D721Med (cell line): ENCODE results near the gene CDK14.

Experiments used
- DNase-seq: peaks from one replicate; pipeline ENCODE4 v3.0.0; 2011; ENCODE audit warnings: low spot score; ENCODE audit not compliant: insufficient read length
- FAIRE-seq: peaks from 2 replicates; lab custom pipeline; 2011; peaks lifted over from hg19 to GRCh38; lab: Jason Lieb, UNC
- TF ChIP-seq, protein P1 (sequence below): IDR thresholded peaks from 2 replicates; pipeline ENCODE4 v1.5.1; 2012; ENCODE audit warnings: mild to moderate bottlenecking, control low read depth; ENCODE audit not compliant: insufficient read depth; ENCODE audit errors: missing control alignments

The CDK14 gene

DNA sequence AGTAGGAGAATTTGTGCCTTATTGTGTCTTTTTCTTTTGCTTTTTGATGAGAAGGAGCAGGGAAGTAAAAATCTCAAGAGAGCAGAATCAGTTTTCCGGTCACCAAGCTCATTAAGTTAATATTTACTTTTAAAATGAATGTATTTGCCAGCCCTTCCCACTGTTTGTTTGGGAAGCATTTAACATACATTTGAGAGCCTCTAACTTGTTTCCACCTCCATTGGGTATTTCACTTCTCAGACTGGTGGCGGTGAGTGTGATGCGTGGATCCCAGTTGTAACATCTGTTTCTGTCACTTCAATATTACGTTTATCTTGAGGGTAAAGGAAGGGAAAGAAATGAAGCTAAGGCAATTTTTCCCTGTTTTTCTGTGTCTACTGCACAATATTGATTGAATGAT lies 22.8 kb downstream of the CDK14 start:
- FAIRE-seq (no peak), DNase-seq (no peak)
- TF ChIP-seq, protein P1, sequence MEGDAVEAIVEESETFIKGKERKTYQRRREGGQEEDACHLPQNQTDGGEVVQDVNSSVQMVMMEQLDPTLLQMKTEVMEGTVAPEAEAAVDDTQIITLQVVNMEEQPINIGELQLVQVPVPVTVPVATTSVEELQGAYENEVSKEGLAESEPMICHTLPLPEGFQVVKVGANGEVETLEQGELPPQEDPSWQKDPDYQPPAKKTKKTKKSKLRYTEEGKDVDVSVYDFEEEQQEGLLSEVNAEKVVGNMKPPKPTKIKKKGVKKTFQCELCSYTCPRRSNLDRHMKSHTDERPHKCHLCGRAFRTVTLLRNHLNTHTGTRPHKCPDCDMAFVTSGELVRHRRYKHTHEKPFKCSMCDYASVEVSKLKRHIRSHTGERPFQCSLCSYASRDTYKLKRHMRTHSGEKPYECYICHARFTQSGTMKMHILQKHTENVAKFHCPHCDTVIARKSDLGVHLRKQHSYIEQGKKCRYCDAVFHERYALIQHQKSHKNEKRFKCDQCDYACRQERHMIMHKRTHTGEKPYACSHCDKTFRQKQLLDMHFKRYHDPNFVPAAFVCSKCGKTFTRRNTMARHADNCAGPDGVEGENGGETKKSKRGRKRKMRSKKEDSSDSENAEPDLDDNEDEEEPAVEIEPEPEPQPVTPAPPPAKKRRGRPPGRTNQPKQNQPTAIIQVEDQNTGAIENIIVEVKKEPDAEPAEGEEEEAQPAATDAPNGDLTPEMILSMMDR = no peak

DNA sequence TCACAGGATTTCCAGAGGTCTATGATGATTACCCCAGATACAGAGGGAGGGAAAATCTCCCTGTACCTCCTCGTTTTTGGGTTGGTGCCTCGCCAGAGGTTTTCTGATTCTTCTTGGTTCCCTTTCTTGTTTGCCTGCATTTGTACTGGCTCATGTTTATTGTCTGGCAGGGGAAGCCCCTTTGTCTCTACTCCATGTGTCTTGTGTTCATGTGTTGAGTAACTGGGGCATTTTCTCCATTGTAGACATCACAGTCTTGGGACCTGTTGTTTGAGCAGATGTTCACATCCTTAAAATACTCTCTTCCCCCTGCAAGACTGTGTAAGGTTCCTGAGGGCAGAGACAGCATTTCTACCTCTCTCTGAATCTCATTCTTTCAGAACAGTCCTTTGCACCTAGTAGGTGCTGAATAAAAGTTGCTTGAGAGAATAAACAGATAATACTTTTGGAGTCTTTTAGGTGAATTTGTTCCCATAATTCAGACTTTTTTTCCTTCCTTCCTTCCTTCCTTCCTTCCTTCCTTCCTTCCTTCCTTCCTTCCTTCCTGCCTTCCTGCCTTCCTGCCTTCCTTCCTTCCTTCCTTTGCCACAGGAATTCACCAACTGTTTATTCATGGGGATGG lies 25.1 kb downstream of the CDK14 start:
- DNase-seq = no peak
- TF ChIP-seq, protein P1 = no peak
- no peak for FAIRE-seq

DNA sequence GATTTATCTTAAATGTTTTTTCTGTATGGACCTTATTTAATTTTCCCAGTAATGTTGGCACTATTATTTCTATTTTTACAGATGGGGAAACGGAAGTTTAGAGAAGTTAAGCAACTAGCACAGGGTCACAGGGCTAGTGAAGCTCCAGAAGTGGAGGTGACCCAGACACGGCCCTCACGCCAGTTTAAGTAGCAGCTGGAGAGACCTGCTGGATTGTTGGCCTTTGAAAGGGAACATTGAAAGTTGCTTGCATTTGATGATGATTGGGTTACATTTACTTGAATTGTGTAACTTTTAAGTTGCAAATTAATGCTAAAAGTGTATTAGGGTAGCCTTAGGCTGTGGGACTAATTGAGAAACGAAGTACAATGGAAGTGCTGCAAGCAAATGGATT lies 25.6 kb downstream of the CDK14 start:
- FAIRE-seq (no peak), DNase-seq (no peak)
- TF ChIP-seq, protein P1 = no peak

DNA sequence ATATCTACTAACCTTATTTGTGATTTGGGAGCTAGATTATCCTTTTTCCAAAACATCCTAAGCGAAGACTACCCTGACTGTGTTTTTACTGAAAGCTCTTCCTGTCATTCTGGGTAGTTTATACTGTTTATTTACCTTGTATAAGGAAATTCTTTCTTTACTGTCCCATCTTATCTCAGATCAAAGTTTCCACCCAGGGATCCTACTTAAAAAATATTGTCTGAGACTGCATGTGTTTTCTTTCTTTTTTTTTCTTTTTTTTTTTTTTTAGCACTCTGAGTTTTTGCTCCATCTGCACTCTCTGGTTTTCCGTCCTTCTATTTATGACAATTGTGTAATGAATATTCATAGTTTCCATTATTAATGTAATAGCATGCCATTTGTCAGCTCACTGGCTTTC lies 26.5 kb downstream of the CDK14 start:
- TF ChIP-seq, protein P1 = no peak
- no peak for DNase-seq
- no peak for FAIRE-seq

DNA sequence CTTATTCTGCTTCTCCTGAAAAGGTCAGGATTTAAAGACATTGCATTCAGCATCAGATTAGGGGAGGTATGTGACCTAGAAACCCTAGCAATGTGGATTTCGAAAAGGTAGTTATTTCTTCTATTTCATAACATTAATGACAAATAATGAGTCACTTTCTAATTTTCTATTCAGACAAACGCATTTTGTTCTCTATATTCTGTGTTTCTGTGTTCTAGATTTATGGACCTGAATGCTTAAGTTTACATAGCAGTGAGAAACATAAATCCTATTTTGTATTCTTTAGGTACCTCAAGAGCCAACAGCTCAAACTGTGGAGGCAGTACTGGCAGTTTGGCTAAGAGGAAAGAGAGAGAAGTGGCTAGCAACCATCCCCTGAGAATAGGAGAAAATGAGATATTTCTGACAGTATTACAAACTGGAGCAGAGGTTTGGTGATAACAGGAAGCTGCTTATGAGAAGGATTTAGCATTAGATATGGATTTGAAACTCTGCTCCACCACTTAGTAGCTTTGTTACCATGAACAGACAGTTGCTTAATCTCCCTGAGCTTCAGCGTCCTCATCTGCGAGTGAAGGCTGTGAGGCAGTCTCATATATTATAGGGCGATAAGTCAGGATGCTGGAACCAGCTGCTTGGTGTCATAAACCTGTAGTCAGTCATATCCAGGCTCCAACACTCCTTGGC lies 28.2 kb downstream of the CDK14 start:
- DNase-seq (no peak), FAIRE-seq (peak; percentile 64)
- TF ChIP-seq, protein P1 = no peak

DNA sequence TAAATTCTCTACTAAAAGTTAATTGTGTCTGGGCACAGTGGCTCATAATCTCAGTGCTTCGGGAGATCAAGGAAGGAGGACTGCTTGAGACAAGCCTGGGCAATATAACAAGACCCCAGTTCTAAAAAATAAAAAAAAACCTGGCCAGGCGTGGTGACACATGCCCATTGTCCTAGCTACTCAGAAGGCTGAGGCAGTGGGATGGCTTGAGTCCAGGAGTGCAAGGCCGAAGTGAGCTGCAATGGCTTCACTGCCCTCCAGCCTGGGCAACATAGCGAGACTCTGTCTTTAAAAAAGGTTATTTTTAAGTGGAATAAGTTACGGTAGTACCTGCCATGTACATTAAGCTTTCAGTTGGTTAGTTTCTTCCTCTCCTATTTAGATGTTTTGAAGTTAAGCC lies 28.9 kb downstream of the CDK14 start:
- no peak for FAIRE-seq

More for the DNA sequence above, 28.9 kb downstream of the CDK14 start:
- TF ChIP-seq, protein P1 = no peak
- DNase-seq = no peak
